ENCODE results near the gene COMP. TPM values are rescaled to one million over a fixed set of nuclear protein-coding genes. Genes with fewer than 3 reads are reported as not detected.

Gene COMP
- total RNA-seq, 1 donor from 2014 or later = 1.7 TPM

GRCh38 chr19:18777301-18778075 is 13.6 kb downstream of the COMP start:
- Mint-ChIP-seq H3K27me3 (ENCODE audit: low read depth, unreplicated experiment) (peaks cover 27% of the 10 kb centered on the region), H3K27ac (ENCODE audit: unreplicated experiment) (no peak overlapping the region), H3K4me1 (ENCODE audit: low read depth, unreplicated experiment) (no peaks in the 10 kb centered on the region), H3K36me3 (ENCODE audit: low read depth, unreplicated experiment) (no peaks in the 10 kb centered on the region), H3K9me3 (ENCODE audit: unreplicated experiment) (no peaks in the 10 kb centered on the region), H3K4me3 (ENCODE audit: unreplicated experiment) (no peak overlapping the region)
- H3K9me3 ChIP-seq (ENCODE audit: insufficient read depth, low read depth, low read length) = no peaks in the 10 kb centered on the region
- FAIRE-seq (no peak), DNase-seq (ENCODE audit: low read depth) (no peak)
- no peaks in the 10 kb centered on the region for H3K79me2 ChIP-seq (ENCODE audit: insufficient read depth, low read length)
- H4K20me1 ChIP-seq (ENCODE audit: insufficient read depth, low read length) = peaks cover 33% of the 10 kb centered on the region
- H3K9ac ChIP-seq (ENCODE audit: low read length) = no peak overlapping the region
- peaks cover 14% of the 10 kb centered on the region for H3K4me1 ChIP-seq (ENCODE audit: insufficient read depth, low read length)
- H3K27ac ChIP-seq (ENCODE audit: low read depth, low read length) = no peak overlapping the region
- H3K4me2 ChIP-seq (ENCODE audit: low read length) = peak overlapping the region; percentile 74
- no peaks in the 10 kb centered on the region for H3K36me3 ChIP-seq (ENCODE audit: insufficient read depth, low read length)
- no peak for TF ChIP-seq EZH2 (IDR thresholded peaks at IDR 0.05; ENCODE audit: insufficient read depth, low read length)
- TF ChIP-seq, protein P1, sequence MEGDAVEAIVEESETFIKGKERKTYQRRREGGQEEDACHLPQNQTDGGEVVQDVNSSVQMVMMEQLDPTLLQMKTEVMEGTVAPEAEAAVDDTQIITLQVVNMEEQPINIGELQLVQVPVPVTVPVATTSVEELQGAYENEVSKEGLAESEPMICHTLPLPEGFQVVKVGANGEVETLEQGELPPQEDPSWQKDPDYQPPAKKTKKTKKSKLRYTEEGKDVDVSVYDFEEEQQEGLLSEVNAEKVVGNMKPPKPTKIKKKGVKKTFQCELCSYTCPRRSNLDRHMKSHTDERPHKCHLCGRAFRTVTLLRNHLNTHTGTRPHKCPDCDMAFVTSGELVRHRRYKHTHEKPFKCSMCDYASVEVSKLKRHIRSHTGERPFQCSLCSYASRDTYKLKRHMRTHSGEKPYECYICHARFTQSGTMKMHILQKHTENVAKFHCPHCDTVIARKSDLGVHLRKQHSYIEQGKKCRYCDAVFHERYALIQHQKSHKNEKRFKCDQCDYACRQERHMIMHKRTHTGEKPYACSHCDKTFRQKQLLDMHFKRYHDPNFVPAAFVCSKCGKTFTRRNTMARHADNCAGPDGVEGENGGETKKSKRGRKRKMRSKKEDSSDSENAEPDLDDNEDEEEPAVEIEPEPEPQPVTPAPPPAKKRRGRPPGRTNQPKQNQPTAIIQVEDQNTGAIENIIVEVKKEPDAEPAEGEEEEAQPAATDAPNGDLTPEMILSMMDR (IDR thresholded peaks at IDR 0.05; ENCODE audit: insufficient read depth, low read depth, low read length) = no peak
- no peak overlapping the region for H3K4me3 ChIP-seq (ENCODE audit: insufficient read depth, low read depth, low read length)
- H2AFZ ChIP-seq (ENCODE audit: low read depth, low read length) = no peak overlapping the region
- H3K27me3 ChIP-seq (ENCODE audit: insufficient read depth, low read length) = peaks cover 6% of the 10 kb centered on the region

DNA sequence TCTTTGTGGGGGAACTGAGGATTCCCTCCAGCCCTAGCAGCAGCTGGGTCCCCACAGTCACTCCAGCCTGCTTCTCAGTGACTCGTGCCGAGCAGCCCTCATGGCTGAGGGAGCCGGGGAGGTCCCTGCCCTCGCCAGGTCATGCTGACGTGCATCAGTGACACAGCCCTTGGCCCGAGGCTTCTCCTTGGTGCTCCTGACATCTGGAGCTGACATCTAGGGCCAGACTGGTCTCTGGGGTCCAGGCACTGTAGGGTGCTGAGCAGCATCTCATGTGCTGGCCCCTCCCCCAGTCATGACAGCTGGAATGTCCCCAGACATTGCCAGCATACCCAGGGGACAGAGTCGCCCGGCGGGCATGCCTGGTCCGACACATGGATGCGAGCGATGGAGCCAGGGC is 14.4 kb downstream of the COMP start:
- peaks cover 29% of the 10 kb centered on the region for H3K27me3 Mint-ChIP-seq (ENCODE audit: low read depth, unreplicated experiment)
- Histone ChIP-seq H2AFZ (ENCODE audit: low read depth, low read length) (no peak overlapping the region), H3K27me3 (ENCODE audit: insufficient read depth, low read length) (peaks cover 6% of the 10 kb centered on the region), H3K27ac (ENCODE audit: low read depth, low read length) (no peak overlapping the region), H3K4me1 (ENCODE audit: insufficient read depth, low read length) (peaks cover 14% of the 10 kb centered on the region), H4K20me1 (ENCODE audit: insufficient read depth, low read length) (peaks cover 36% of the 10 kb centered on the region), H3K36me3 (ENCODE audit: insufficient read depth, low read length) (no peaks in the 10 kb centered on the region), H3K4me2 (ENCODE audit: low read length) (peak overlapping the region; percentile 74), H3K79me2 (ENCODE audit: insufficient read depth, low read length) (no peaks in the 10 kb centered on the region), H3K9ac (ENCODE audit: low read length) (no peak overlapping the region), H3K4me3 (ENCODE audit: insufficient read depth, low read depth, low read length) (no peak overlapping the region), H3K9me3 (ENCODE audit: insufficient read depth, low read depth, low read length) (no peaks in the 10 kb centered on the region)
- TF ChIP-seq EZH2 (IDR thresholded peaks at IDR 0.05; ENCODE audit: insufficient read depth, low read length) = no peak
- TF ChIP-seq, protein P1 (IDR thresholded peaks at IDR 0.05; ENCODE audit: insufficient read depth, low read depth, low read length) = no peak
- no peaks in the 10 kb centered on the region for H3K9me3 Mint-ChIP-seq (ENCODE audit: unreplicated experiment)
- H3K27ac Mint-ChIP-seq (ENCODE audit: unreplicated experiment) = no peak overlapping the region
- FAIRE-seq = no peak
- no peak for DNase-seq (ENCODE audit: low read depth)
- H3K4me3 Mint-ChIP-seq (ENCODE audit: unreplicated experiment) = no peak overlapping the region
- H3K36me3 Mint-ChIP-seq (ENCODE audit: low read depth, unreplicated experiment) = no peaks in the 10 kb centered on the region
- no peaks in the 10 kb centered on the region for H3K4me1 Mint-ChIP-seq (ENCODE audit: low read depth, unreplicated experiment)

- H3K36me3 Mint-ChIP-seq (ENCODE audit: low read depth, unreplicated experiment) = peaks cover 2% of the 10 kb centered on the region
- Histone ChIP-seq H3K27me3 (ENCODE audit: insufficient read depth, low read length) (peaks cover 6% of the 10 kb centered on the region), H3K4me3 (ENCODE audit: insufficient read depth, low read depth, low read length) (no peak overlapping the region), H3K9me3 (ENCODE audit: insufficient read depth, low read depth, low read length) (no peaks in the 10 kb centered on the region), H3K36me3 (ENCODE audit: insufficient read depth, low read length) (no peaks in the 10 kb centered on the region), H4K20me1 (ENCODE audit: insufficient read depth, low read length) (peaks cover 40% of the 10 kb centered on the region), H3K9ac (ENCODE audit: low read length) (peak overlapping the region; percentile 20), H3K27ac (ENCODE audit: low read depth, low read length) (no peak overlapping the region), H2AFZ (ENCODE audit: low read depth, low read length) (no peak overlapping the region), H3K79me2 (ENCODE audit: insufficient read depth, low read length) (no peaks in the 10 kb centered on the region), H3K4me2 (ENCODE audit: low read length) (peak overlapping the region; percentile 74), H3K4me1 (ENCODE audit: insufficient read depth, low read length) (peaks cover 14% of the 10 kb centered on the region)
- H3K9me3 Mint-ChIP-seq (ENCODE audit: unreplicated experiment) = no peaks in the 10 kb centered on the region
- TF ChIP-seq, protein P1 (IDR thresholded peaks at IDR 0.05; ENCODE audit: insufficient read depth, low read depth, low read length) = peak; percentile 34
- TF ChIP-seq EZH2 (IDR thresholded peaks at IDR 0.05; ENCODE audit: insufficient read depth, low read length) = no peak
- peaks cover 31% of the 10 kb centered on the region for H3K27me3 Mint-ChIP-seq (ENCODE audit: low read depth, unreplicated experiment)
- FAIRE-seq (no peak), DNase-seq (ENCODE audit: low read depth) (peak; percentile 47)
- H3K4me1 Mint-ChIP-seq (ENCODE audit: low read depth, unreplicated experiment) = no peaks in the 10 kb centered on the region
- no peak overlapping the region for H3K27ac Mint-ChIP-seq (ENCODE audit: unreplicated experiment)
- no peak overlapping the region for H3K4me3 Mint-ChIP-seq (ENCODE audit: unreplicated experiment)
These were observed 14.9 kb downstream of the COMP start for GRCh38 chr19:18776288-18776594.
